ENCODE data around the gene ABLIM1. TPM values are rescaled to one million over a fixed set of nuclear protein-coding genes. Genes with fewer than 3 reads are reported as not detected.

ABLIM1 gene
- total and polyA plus RNA-seq, 2 experiments from 2014 or later, result 21.9 to 45.1 TPM

DNA sequence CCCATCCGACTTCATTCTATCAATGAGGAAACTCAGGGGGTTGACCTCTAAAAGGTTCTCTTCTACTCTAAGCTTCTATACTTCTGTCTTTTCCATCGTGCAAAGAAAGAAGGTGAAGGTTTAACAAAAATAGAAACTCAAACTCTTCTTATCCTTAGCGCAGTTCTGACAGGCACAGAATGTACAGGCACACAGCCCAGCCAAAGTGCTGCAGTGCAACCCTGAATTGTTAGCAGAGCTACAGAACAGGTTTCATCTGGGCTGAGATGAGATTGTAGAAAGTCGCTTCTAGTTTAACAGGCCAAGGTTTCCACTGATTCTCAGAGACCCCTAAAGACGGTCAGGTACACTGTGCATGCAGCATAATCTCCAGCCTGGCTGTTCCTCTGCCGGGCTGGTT lies 174.5 kb downstream of the ABLIM1 start:
- peaks cover 2% of the 10 kb centered on the region; the same call in 2 of the 3 replicates for H3K9me3 Mint-ChIP-seq
- H3K79me2 ChIP-seq (replicated peaks; ENCODE audit: insufficient read depth), result no peaks in the 10 kb centered on the region; the same call in 1 of the 2 replicates
- peaks cover 3% of the 10 kb centered on the region; the same call in 1 of the 2 replicates for H3K4me1 ChIP-seq (ENCODE audit: insufficient read depth)
- H3K27ac ChIP-seq (ENCODE audit: low read depth), result no peak overlapping the region
- H3K4me3 ChIP-seq, result no peak overlapping the region
- DNase-seq (ENCODE audit: low spot score) (no peak), ATAC-seq (no peak)
- no peak overlapping the region for H2AFZ ChIP-seq
- H3K4me1 Mint-ChIP-seq, result peaks cover 8% of the 10 kb centered on the region; the same call in 2 of the 3 replicates
- H3K36me3 ChIP-seq (ENCODE audit: insufficient read depth), result no peaks in the 10 kb centered on the region
- peaks cover 29% of the 10 kb centered on the region for H3K36me3 Mint-ChIP-seq (ENCODE audit: low read depth)
- TF ChIP-seq, protein P1, sequence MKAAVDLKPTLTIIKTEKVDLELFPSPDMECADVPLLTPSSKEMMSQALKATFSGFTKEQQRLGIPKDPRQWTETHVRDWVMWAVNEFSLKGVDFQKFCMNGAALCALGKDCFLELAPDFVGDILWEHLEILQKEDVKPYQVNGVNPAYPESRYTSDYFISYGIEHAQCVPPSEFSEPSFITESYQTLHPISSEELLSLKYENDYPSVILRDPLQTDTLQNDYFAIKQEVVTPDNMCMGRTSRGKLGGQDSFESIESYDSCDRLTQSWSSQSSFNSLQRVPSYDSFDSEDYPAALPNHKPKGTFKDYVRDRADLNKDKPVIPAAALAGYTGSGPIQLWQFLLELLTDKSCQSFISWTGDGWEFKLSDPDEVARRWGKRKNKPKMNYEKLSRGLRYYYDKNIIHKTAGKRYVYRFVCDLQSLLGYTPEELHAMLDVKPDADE (IDR thresholded peaks at IDR 0.05), result no peak
- no peak for TF ChIP-seq STAT1 (IDR thresholded peaks at IDR 0.05; ENCODE audit: unreplicated experiment)
- TF ChIP-seq CREB1 (CRISPR knock-in tag; IDR thresholded peaks at IDR 0.05; ENCODE audit: low read depth), result no peak
- TF ChIP-seq, protein P2, sequence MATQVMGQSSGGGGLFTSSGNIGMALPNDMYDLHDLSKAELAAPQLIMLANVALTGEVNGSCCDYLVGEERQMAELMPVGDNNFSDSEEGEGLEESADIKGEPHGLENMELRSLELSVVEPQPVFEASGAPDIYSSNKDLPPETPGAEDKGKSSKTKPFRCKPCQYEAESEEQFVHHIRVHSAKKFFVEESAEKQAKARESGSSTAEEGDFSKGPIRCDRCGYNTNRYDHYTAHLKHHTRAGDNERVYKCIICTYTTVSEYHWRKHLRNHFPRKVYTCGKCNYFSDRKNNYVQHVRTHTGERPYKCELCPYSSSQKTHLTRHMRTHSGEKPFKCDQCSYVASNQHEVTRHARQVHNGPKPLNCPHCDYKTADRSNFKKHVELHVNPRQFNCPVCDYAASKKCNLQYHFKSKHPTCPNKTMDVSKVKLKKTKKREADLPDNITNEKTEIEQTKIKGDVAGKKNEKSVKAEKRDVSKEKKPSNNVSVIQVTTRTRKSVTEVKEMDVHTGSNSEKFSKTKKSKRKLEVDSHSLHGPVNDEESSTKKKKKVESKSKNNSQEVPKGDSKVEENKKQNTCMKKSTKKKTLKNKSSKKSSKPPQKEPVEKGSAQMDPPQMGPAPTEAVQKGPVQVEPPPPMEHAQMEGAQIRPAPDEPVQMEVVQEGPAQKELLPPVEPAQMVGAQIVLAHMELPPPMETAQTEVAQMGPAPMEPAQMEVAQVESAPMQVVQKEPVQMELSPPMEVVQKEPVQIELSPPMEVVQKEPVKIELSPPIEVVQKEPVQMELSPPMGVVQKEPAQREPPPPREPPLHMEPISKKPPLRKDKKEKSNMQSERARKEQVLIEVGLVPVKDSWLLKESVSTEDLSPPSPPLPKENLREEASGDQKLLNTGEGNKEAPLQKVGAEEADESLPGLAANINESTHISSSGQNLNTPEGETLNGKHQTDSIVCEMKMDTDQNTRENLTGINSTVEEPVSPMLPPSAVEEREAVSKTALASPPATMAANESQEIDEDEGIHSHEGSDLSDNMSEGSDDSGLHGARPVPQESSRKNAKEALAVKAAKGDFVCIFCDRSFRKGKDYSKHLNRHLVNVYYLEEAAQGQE (IDR thresholded peaks at IDR 0.05; ENCODE audit: unreplicated experiment), result no peak
- no peak for TF ChIP-seq ZNF331 (CRISPR knock-in tag; IDR thresholded peaks at IDR 0.05; ENCODE audit: low read depth)
- no peak for TF ChIP-seq POLR2AphosphoS5 (IDR thresholded peaks at IDR 0.05; ENCODE audit: low read depth)
- TF ChIP-seq, protein P3, sequence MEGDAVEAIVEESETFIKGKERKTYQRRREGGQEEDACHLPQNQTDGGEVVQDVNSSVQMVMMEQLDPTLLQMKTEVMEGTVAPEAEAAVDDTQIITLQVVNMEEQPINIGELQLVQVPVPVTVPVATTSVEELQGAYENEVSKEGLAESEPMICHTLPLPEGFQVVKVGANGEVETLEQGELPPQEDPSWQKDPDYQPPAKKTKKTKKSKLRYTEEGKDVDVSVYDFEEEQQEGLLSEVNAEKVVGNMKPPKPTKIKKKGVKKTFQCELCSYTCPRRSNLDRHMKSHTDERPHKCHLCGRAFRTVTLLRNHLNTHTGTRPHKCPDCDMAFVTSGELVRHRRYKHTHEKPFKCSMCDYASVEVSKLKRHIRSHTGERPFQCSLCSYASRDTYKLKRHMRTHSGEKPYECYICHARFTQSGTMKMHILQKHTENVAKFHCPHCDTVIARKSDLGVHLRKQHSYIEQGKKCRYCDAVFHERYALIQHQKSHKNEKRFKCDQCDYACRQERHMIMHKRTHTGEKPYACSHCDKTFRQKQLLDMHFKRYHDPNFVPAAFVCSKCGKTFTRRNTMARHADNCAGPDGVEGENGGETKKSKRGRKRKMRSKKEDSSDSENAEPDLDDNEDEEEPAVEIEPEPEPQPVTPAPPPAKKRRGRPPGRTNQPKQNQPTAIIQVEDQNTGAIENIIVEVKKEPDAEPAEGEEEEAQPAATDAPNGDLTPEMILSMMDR (conservative IDR thresholded peaks at IDR 0.05; ENCODE audit: low read depth in 2 of 2), result no peak
- TF ChIP-seq ZNF462 (CRISPR knock-in tag; IDR thresholded peaks at IDR 0.05), result no peak
- TF ChIP-seq EZH2phosphoT487 (IDR thresholded peaks at IDR 0.05; ENCODE audit: unreplicated experiment), result no peak
- TF ChIP-seq NANOG (IDR thresholded peaks at IDR 0.05; ENCODE audit: borderline replicate concordance), result no peak
- no peak for TF ChIP-seq ZNF114 (CRISPR knock-in tag; IDR thresholded peaks at IDR 0.05)
- TF ChIP-seq JUNB (IDR thresholded peaks at IDR 0.05; ENCODE audit: unreplicated experiment), result no peak
- TF ChIP-seq EZH2 (IDR thresholded peaks at IDR 0.05; ENCODE audit: low read depth, unreplicated experiment), result no peak
- no peaks in the 10 kb centered on the region; the same call in 1 of the 2 replicates for H4K20me1 ChIP-seq (replicated peaks; ENCODE audit: insufficient read depth)
- no peak overlapping the region for H3K4me2 ChIP-seq
- no peaks in the 10 kb centered on the region for H3K9me2 ChIP-seq (ENCODE audit: insufficient read depth)
- no peaks in the 10 kb centered on the region for H3K27me3 Mint-ChIP-seq (ENCODE audit: insufficient read depth, low read depth, poor library complexity)
- no peak overlapping the region for H3K4me3 Mint-ChIP-seq
- H3K27ac Mint-ChIP-seq, result no peak overlapping the region
- no peaks in the 10 kb centered on the region for H3F3A ChIP-seq (replicated peaks; ENCODE audit: low read depth)
- H3K27me3 ChIP-seq (ENCODE audit: insufficient read depth), result no peaks in the 10 kb centered on the region
